ENCODE data around the gene MAPK8IP1.

The MAPK8IP1 gene

DNA sequence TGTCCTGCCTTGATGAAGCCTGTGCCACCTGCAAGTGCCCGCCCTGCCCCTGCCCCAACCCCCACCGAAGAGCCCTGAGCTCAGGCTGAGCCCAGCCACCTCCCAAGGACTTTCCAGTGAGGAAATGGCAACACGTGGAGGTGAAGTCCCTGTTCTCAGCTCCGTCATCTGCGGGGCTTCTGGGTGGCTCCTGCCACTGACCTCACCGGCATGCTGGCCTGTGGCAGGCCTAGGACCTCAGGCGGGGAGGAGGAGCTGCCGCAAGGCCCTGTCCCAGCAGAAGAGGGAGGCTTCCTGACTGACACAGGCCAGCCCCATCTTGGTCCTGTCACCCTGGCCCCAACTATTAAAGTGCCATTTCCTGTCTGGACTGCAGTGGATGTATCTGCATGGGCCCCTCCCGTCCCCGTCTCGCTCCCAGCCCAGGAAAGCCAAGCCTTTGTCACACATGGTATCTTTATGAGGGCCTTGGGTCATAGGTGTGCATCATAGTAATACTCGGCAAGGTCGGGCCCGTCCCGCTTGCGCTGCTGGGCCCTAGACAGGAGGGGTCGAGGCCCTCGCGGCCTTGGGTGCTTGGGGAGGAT, 20.7 kb downstream of the MAPK8IP1 start:
- no peak for DNase-seq (ENCODE audit: low read depth)
- TF ChIP-seq CTCF (IDR thresholded peaks at IDR 0.05; ENCODE audit: low read depth, low read length, missing control alignments) = no peak
- no peak overlapping the region for H3K4me3 ChIP-seq (ENCODE audit: low read depth, low read length)
- in situ Hi-C loops (cut with HindIII; ENCODE audit: low sequenced_read_pairs) = no loop called here

DNA sequence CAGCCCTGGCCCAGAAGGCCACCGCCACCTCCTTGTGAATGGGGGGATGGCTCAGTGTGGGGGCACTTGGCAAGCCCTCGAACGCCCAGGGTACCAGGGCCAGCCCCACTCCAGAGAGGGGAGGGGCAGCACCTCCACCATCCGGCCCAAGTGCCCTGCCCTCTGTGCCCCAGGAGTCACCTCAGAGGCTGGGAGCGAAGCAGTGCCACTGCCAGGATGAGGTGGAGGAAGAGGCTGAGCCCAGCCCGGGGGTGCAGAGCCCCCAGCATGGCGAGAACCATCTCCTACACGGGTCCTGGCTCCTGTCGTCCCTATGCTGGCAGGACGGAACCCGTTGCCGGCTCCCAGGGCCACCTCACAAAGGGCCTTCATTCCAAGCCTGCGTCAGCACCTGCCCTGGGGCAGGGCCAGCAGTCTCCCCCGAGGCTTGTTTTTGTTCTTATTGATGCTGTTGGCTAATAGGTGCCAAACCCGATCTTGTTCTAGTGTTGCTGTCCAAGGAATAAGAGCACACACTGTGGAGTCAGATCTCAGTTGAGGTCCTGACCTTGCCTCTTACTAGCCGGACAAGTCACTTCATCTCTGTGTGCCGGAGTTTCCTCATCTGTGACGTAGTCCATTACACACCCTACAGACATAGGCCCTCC, 21.6 kb downstream of the MAPK8IP1 start, which contains the start of gene FREY1:
FREY1 (minus strand) TSS at position 307 of the 647 bp plus-strand sequence; CDS start at position 281, 26 bp downstream.
- TF ChIP-seq CTCF (IDR thresholded peaks at IDR 0.05; ENCODE audit: low read depth, low read length, missing control alignments) = no peak
- no peak within 1 kb of the TSS for H3K4me3 ChIP-seq (ENCODE audit: low read depth, low read length)
- in situ Hi-C loops (cut with HindIII; ENCODE audit: low sequenced_read_pairs) = no loop called here
- no peak for DNase-seq (ENCODE audit: low read depth)

- in situ Hi-C loops (cut with HindIII; ENCODE audit: low sequenced_read_pairs) = no loop called here
- no peak for DNase-seq (ENCODE audit: low read depth)
- no peak overlapping the region for H3K4me3 ChIP-seq (ENCODE audit: low read depth, low read length)
- TF ChIP-seq CTCF (IDR thresholded peaks at IDR 0.05; ENCODE audit: low read depth, low read length, missing control alignments) = no peak
These were observed 22.5 kb downstream of the MAPK8IP1 start for GRCh38 chr11:45907911-45908370.

- TF ChIP-seq CTCF (IDR thresholded peaks at IDR 0.05; ENCODE audit: low read depth, low read length, missing control alignments) = no peak
- H3K4me3 ChIP-seq (ENCODE audit: low read depth, low read length) = no peak overlapping the region
- in situ Hi-C loops (cut with HindIII; ENCODE audit: low sequenced_read_pairs) = no loop called here
- DNase-seq (ENCODE audit: low read depth) = no peak
These were observed 24.4 kb downstream of the MAPK8IP1 start for GRCh38 chr11:45909594-45910475.

DNA sequence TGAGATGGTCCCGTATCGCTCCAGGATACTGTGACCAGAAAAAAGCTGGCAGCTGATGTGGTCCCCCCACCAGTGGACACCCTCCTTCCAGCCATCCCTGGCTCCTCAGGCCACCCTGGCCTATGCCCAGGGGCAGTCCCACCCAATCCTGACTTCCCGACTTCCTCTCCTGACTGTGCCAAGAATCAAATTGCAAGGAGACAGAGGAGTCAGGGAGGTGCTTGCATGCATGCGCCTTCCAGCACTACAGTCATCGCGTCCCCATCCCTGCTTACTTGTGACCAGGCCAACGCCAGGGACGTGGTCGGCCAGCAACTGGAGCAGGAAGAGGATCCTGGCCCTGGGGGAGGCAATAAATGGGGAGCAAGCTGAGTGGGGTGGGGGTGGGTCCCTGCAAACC, 25.2 kb downstream of the MAPK8IP1 start:
- DNase-seq (ENCODE audit: low read depth) = no peak
- H3K4me3 ChIP-seq (ENCODE audit: low read depth, low read length) = no peak overlapping the region
- no peak for TF ChIP-seq CTCF (IDR thresholded peaks at IDR 0.05; ENCODE audit: low read depth, low read length, missing control alignments)
- in situ Hi-C loops (cut with HindIII; ENCODE audit: low sequenced_read_pairs) = no loop called here

DNA sequence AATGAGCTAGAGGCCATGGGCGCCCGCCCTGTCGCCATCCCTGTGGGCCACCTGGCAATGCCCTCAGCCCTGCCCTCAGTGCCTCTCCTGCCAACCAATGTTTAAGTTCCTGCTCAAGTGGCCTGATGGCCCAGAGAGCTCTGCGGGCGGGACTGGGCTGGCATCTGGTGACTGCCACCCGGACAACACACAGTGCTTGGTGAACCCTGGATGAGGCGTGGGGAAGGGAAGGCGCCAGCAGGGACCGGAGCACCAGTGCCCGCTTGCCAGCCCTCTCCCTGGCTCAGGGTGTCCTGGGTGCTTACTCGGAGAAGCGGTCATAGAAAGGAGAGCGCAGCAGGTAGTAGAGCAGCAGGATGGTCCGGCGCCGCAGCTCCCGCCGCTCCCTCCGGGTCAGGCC, 28.1 kb downstream of the MAPK8IP1 start:
- no peak for TF ChIP-seq CTCF (IDR thresholded peaks at IDR 0.05; ENCODE audit: low read depth, low read length, missing control alignments)
- in situ Hi-C loops (cut with HindIII; ENCODE audit: low sequenced_read_pairs) = no loop called here
- H3K4me3 ChIP-seq (ENCODE audit: low read depth, low read length) = no peak overlapping the region
- no peak for DNase-seq (ENCODE audit: low read depth)

Measured in astrocyte of the cerebellum (primary cell).